ENCODE measurements around the gene USP34.

USP34 gene

DNA sequence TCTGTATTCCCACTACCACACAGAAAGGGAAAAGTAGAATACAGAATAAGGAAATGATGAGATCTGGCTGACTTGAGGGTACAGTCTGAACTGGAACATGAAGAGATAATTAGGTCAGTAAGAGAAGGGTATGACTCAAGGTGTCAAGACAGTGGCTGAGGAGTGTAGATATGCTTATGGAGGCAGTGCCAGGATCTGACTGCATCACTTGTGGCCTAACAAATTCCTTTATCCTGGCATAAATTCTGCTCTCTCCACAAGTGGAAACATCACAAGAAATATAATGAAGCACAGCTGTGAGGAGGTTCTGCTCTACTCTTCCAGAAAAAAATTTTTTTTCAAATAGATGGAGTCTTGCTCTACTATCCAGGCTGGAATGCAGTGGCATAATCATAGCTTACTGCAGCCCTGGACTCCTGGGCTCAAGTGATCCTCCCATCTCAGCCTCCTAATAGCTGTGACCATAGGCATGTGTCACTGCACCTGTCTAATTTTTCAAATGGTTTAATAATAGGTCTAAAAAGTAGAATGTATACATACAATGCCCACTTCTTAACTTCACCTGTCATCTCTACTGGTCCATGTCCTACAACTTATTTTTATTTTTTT lies 223.6 kb downstream of the USP34 start:
- H3K27ac ChIP-seq (ENCODE audit: low read length), result no peak overlapping the region
- H3K4me2 ChIP-seq (ENCODE audit: low read depth, low read length), result no peak overlapping the region
- H2AFZ ChIP-seq (ENCODE audit: low read length), result no peak overlapping the region
- H3K9ac ChIP-seq (ENCODE audit: low read length), result no peak overlapping the region
- H3K4me3 ChIP-seq (ENCODE audit: low read length), result no peak overlapping the region
- no peaks in the 10 kb centered on the region for H4K20me1 ChIP-seq (ENCODE audit: insufficient read depth, low read length)
- no peaks in the 10 kb centered on the region for H3K9me2 ChIP-seq (replicated peaks; ENCODE audit: insufficient read depth, low read length)
- no peaks in the 10 kb centered on the region for H3K27me3 ChIP-seq (replicated peaks; ENCODE audit: insufficient read depth, low read length)
- no peak for DNase-seq
- H3K36me3 ChIP-seq (replicated peaks; ENCODE audit: insufficient read depth, low read length), result peaks cover 3% of the 10 kb centered on the region
- TF ChIP-seq EZH2phosphoT487 (IDR thresholded peaks at IDR 0.05; ENCODE audit: low read length) (no peak), EZH2 (optimal IDR thresholded peaks at IDR 0.05; ENCODE audit: low read depth, low read length) (no peak)
- TF ChIP-seq, protein P1, sequence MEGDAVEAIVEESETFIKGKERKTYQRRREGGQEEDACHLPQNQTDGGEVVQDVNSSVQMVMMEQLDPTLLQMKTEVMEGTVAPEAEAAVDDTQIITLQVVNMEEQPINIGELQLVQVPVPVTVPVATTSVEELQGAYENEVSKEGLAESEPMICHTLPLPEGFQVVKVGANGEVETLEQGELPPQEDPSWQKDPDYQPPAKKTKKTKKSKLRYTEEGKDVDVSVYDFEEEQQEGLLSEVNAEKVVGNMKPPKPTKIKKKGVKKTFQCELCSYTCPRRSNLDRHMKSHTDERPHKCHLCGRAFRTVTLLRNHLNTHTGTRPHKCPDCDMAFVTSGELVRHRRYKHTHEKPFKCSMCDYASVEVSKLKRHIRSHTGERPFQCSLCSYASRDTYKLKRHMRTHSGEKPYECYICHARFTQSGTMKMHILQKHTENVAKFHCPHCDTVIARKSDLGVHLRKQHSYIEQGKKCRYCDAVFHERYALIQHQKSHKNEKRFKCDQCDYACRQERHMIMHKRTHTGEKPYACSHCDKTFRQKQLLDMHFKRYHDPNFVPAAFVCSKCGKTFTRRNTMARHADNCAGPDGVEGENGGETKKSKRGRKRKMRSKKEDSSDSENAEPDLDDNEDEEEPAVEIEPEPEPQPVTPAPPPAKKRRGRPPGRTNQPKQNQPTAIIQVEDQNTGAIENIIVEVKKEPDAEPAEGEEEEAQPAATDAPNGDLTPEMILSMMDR (IDR thresholded peaks at IDR 0.05; ENCODE audit: low read length), result no peak
- H3K4me1 ChIP-seq (ENCODE audit: low read length), result no peaks in the 10 kb centered on the region
- H3K9me3 ChIP-seq (replicated peaks; ENCODE audit: insufficient read depth, low read length), result no peaks in the 10 kb centered on the region
- no peaks in the 10 kb centered on the region for H3K79me2 ChIP-seq (ENCODE audit: low read length)
- H3F3A ChIP-seq (ENCODE audit: insufficient read depth, low read length), result no peaks in the 10 kb centered on the region

DNA sequence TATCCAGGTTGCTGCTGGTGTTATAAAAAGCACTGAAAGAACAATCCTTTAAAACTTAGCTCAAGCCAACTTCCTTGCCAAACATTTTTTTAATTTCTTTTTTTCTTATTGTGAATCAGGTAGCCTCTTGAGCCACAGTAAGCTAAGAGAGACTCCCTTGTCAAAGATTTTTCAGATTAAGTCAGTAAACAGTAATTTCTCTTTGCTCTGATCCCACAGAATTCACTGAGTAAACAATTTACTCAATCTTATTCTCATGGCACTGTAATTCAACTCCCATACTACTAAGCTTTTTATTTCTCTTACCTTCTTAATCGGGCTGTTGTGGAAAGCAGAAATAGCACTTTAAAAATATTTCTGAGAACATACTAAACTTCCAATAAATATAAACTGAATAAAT lies 226.2 kb downstream of the USP34 start:
- no peaks in the 10 kb centered on the region for H3K4me1 ChIP-seq (ENCODE audit: low read length)
- H2AFZ ChIP-seq (ENCODE audit: low read length), result no peak overlapping the region
- no peak for TF ChIP-seq EZH2phosphoT487 (IDR thresholded peaks at IDR 0.05; ENCODE audit: low read length)
- TF ChIP-seq, protein P1 (IDR thresholded peaks at IDR 0.05; ENCODE audit: low read length), result no peak
- H3K9ac ChIP-seq (ENCODE audit: low read length), result no peak overlapping the region
- H3K27me3 ChIP-seq (replicated peaks; ENCODE audit: insufficient read depth, low read length), result no peaks in the 10 kb centered on the region
- peaks cover 7% of the 10 kb centered on the region; the same call in 1 of the 2 replicates for H3K36me3 ChIP-seq (replicated peaks; ENCODE audit: insufficient read depth, low read length)
- H3K4me2 ChIP-seq (ENCODE audit: low read depth, low read length), result no peak overlapping the region
- H3F3A ChIP-seq (ENCODE audit: insufficient read depth, low read length), result no peaks in the 10 kb centered on the region
- H3K79me2 ChIP-seq (ENCODE audit: low read length), result no peaks in the 10 kb centered on the region
- no peaks in the 10 kb centered on the region for H3K9me2 ChIP-seq (replicated peaks; ENCODE audit: insufficient read depth, low read length)
- no peak overlapping the region for H3K4me3 ChIP-seq (ENCODE audit: low read length)
- no peak overlapping the region for H3K27ac ChIP-seq (ENCODE audit: low read length)
- H3K9me3 ChIP-seq (replicated peaks; ENCODE audit: insufficient read depth, low read length), result no peaks in the 10 kb centered on the region
- DNase-seq, result no peak
- H4K20me1 ChIP-seq (ENCODE audit: insufficient read depth, low read length), result no peaks in the 10 kb centered on the region

GRCh38 chr2:61241266-61241665 lies 229.6 kb downstream of the USP34 start:
- peaks cover 19% of the 10 kb centered on the region for H3K4me1 ChIP-seq (ENCODE audit: low read length)
- no peak overlapping the region for H3K4me2 ChIP-seq (ENCODE audit: low read depth, low read length)
- H3K27me3 ChIP-seq (replicated peaks; ENCODE audit: insufficient read depth, low read length), result no peaks in the 10 kb centered on the region
- H3K27ac ChIP-seq (ENCODE audit: low read length), result no peak overlapping the region
- 0 out of 2 replicates have a peak, but pooled peaks cover 3% of the 10 kb centered on the region for H3K9me3 ChIP-seq (replicated peaks; ENCODE audit: insufficient read depth, low read length)
- no peak overlapping the region for H2AFZ ChIP-seq (ENCODE audit: low read length)
- H4K20me1 ChIP-seq (ENCODE audit: insufficient read depth, low read length), result no peaks in the 10 kb centered on the region
- no peaks in the 10 kb centered on the region for H3K9me2 ChIP-seq (replicated peaks; ENCODE audit: insufficient read depth, low read length)
- peaks cover 7% of the 10 kb centered on the region; the same call in 1 of the 2 replicates for H3K36me3 ChIP-seq (replicated peaks; ENCODE audit: insufficient read depth, low read length)
- no peak overlapping the region for H3K4me3 ChIP-seq (ENCODE audit: low read length)
- H3K79me2 ChIP-seq (ENCODE audit: low read length), result no peaks in the 10 kb centered on the region
- H3K9ac ChIP-seq (ENCODE audit: low read length), result no peak overlapping the region
- TF ChIP-seq, protein P1 (IDR thresholded peaks at IDR 0.05; ENCODE audit: low read length), result no peak
- TF ChIP-seq EZH2 (optimal IDR thresholded peaks at IDR 0.05; ENCODE audit: low read depth, low read length) (no peak), EZH2phosphoT487 (IDR thresholded peaks at IDR 0.05; ENCODE audit: low read length) (no peak)
- DNase-seq, result no peak
- H3F3A ChIP-seq (ENCODE audit: insufficient read depth, low read length), result peaks cover 5% of the 10 kb centered on the region; the same call in 1 of the 2 replicates

All from MM.1S (cell line).